ENCODE results near the gene DHX8. TPM values are rescaled to one million over a fixed set of nuclear protein-coding genes. Genes with fewer than 3 reads are reported as not detected.

The DHX8 gene
- total and polyA plus RNA-seq, 2 donors (not counting 3 experiments of a cell fraction or from before 2014, with no cell fraction given) = 34.9 to 65.6 TPM

DNA sequence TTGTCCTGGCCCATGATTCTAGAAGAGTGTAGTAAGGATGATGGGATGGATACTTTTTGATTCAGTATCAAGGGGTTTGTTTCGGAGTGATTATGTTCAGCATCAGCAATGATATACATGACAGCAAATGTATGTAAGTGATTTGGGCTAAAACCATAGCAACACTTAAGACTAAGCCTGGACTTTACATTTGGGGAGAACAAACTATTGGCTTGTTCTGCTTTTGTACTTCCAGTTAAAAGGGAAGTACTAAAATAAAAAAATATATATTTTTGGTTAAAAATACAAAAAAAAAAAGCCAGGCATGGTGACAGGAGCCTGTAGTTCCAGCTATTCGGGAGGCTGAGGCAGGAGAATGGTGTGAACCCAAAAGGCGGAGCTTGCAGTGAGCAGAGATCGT, 20.5 kb upstream of the DHX8 start:
- Histone ChIP-seq H4K20me1 (replicated peaks; ENCODE audit: control insufficient read depth, extremely low read depth, insufficient read depth, low read length) (no peaks in the 10 kb centered on the region), H3K9ac (replicated peaks; ENCODE audit: extremely low read depth, insufficient read depth, low read length) (no peak overlapping the region), H3K36me3 (ENCODE audit: control insufficient read depth in 2 of 2, extremely low read depth in 1 of 2, insufficient read depth in 2 of 2, low read length in 2 of 2) (no peaks in the 10 kb centered on the region), H3K79me2 (ENCODE audit: control insufficient read depth, insufficient read depth, low read length) (no peaks in the 10 kb centered on the region), H3K9me1 (replicated peaks; ENCODE audit: control insufficient read depth, extremely low read depth, insufficient read depth, low read length) (no peaks in the 10 kb centered on the region), H2AFZ (ENCODE audit: low read depth, low read length) (no peak overlapping the region), H3K9me3 (replicated peaks; ENCODE audit: control insufficient read depth, insufficient read depth, low read length) (no peaks in the 10 kb centered on the region), H3K4me3 (replicated peaks in 1 of 3; ENCODE audit: insufficient read depth in 1 of 3, low read depth in 1 of 3, low read length in 3 of 3) (no peak overlapping the region), H3K4me2 (ENCODE audit: insufficient read depth, low read length) (no peak overlapping the region), H3K27me3 (ENCODE audit: control insufficient read depth in 2 of 2, insufficient read depth in 2 of 2, low read length in 2 of 2) (peaks cover 2 to 12% of the 10 kb centered on the region in 2 experiments), H3K27ac (ENCODE audit: insufficient read depth, low read depth, low read length) (no peak overlapping the region), H3K4me1 (ENCODE audit: control insufficient read depth, extremely low read depth, insufficient read depth, low read length) (no peaks in the 10 kb centered on the region)
- ChIA-PET POLR2A (no interaction called here), CTCF (interaction anchor here (1.7 kb wide), 1 partner anchor 21 kb away, joined by 12 read pairs; the partner anchor contains the start of gene DHX8)
- no peak for FAIRE-seq
- TF ChIP-seq FOS (IDR thresholded peaks at IDR 0.05; ENCODE audit: borderline replicate concordance, insufficient read depth, low read length) (no peak), MYC (IDR thresholded peaks at IDR 0.05; ENCODE audit: low read depth, low read length) (no peak), CTCF (IDR thresholded peaks at IDR 0.05; ENCODE audit: extremely low read depth in 1 of 2, insufficient read depth in 1 of 2, low read depth in 1 of 2, low read length in 2 of 2) (no peak), POLR2AphosphoS5 (IDR thresholded peaks at IDR 0.05; ENCODE audit: insufficient read depth, low read depth, low read length) (no peak), POLR2A (IDR thresholded peaks at IDR 0.05; ENCODE audit: low read depth, low read length) (no peak), GATA2 (IDR thresholded peaks at IDR 0.05; ENCODE audit: insufficient read depth, insufficient read length, low read depth, low read length) (no peak), EZH2 (IDR thresholded peaks at IDR 0.05; ENCODE audit: borderline replicate concordance, low read depth, low read length, severe bottlenecking) (no peak)
- intact Hi-C loops (cut with micrococcal nuclease) = no loop called here
- no TSS peak for BruUV-seq (replicated peaks)
- dilution Hi-C loops (cut with MboI; ENCODE audit: extremely low pct_ligation_motif_present, low sequenced_read_pairs) = no loop called here
- DNase-seq (ENCODE audit: low read depth, low spot score) = no peak
